Measurements from ENCODE around the gene PCSK2. TPM values are rescaled to one million over a fixed set of nuclear protein-coding genes. Genes with fewer than 3 reads are reported as not detected.

Gene PCSK2
- polyA plus RNA-seq, 1 donor = 2.8 TPM

DNA sequence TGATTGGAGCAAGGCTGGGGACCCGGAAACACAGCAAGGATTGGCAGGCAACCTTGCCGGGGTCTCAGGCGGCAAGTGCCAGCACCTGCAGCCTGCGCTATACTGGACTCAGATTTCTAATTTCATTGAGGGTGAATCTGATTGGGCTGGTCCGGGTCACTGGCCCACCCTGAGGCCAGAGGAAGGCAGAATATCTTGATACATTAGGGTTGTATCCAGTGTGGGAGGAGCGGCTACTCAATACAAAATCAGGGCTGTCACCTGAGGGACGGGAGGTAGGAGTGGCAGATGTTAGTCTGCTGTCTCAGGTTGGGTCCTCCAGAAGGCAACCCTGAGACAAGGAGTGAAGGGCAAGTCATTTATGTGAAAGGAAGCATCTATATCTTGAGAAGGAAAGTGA is 263.7 kb downstream of the PCSK2 start:
- WGBS (ENCODE audit: insufficient coverage, low lambda C conversion rate) = no CpG with 5 or more reads among the region's 7 CpGs
- DNase-seq = no peak

DNA sequence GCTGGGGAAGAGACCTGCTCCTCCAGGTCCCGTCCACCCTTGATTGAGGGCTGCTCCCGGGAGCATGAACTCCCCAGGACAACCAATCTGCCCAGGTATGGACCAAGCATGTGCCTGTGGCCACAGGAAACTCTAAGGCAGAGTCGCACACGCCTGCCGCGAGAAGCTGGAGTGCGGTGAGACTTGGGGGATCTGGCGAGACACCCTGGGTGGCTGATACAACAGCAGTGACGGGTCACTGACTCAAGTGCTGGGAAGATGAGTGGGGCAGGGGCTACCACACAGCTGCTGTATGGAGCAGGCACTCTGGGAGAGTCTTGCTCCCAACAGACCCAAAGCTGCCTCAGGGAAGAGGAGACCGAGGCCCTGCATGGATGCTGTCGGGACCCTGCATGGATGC is 264.2 kb downstream of the PCSK2 start:
- Histone ChIP-seq H3K4me1 (ENCODE audit: control insufficient read depth, insufficient read depth, low read length) (no peaks in the 10 kb centered on the region), H3K27me3 (ENCODE audit: control insufficient read depth, insufficient read depth, low read length) (peaks cover 4% of the 10 kb centered on the region), H3K4me3 (ENCODE audit: low read length) (no peak overlapping the region), H3K9me3 (ENCODE audit: control insufficient read depth, low read depth, low read length) (no peaks in the 10 kb centered on the region), H3K36me3 (ENCODE audit: control insufficient read depth, insufficient read depth, low read length) (no peaks in the 10 kb centered on the region), H3K27ac (ENCODE audit: low read length) (no peak overlapping the region)
- WGBS (ENCODE audit: insufficient coverage, low lambda C conversion rate) = no CpG with 5 or more reads among the region's 11 CpGs
- no peak for DNase-seq

More for the DNA sequence above, 263.7 kb downstream of the PCSK2 start:
- Histone ChIP-seq H3K4me3 (ENCODE audit: low read length) (no peak overlapping the region), H3K27me3 (ENCODE audit: control insufficient read depth, insufficient read depth, low read length) (peaks cover 4% of the 10 kb centered on the region), H3K27ac (ENCODE audit: low read length) (no peak overlapping the region), H3K4me1 (ENCODE audit: control insufficient read depth, insufficient read depth, low read length) (no peaks in the 10 kb centered on the region), H3K36me3 (ENCODE audit: control insufficient read depth, insufficient read depth, low read length) (no peaks in the 10 kb centered on the region), H3K9me3 (ENCODE audit: control insufficient read depth, low read depth, low read length) (no peaks in the 10 kb centered on the region)

DNA sequence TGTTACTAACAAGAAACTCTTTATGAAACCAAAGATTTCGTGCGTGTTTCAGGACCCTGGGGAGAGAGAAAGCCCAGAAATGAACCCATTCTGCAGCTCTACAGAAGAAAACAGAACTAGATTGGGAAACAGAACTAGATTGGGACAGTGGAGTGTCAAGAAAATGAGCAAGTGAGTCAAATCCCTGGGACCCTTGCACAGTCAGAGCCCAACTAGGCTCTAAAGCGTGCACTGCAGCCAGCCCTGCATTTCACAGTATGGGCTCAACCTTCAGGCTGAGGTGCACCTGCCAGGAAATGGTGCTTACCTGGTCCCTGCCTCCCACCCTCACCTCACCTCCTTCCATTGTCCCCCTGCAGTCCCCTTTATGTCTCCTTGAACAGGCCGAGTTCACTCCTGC is 264.6 kb downstream of the PCSK2 start:
- Histone ChIP-seq H3K9me3 (ENCODE audit: control insufficient read depth, low read depth, low read length) (no peaks in the 10 kb centered on the region), H3K4me1 (ENCODE audit: control insufficient read depth, insufficient read depth, low read length) (no peaks in the 10 kb centered on the region), H3K36me3 (ENCODE audit: control insufficient read depth, insufficient read depth, low read length) (no peaks in the 10 kb centered on the region), H3K27me3 (ENCODE audit: control insufficient read depth, insufficient read depth, low read length) (peaks cover 4% of the 10 kb centered on the region), H3K4me3 (ENCODE audit: low read length) (no peak overlapping the region), H3K27ac (ENCODE audit: low read length) (no peak overlapping the region)
- no peak for DNase-seq
- WGBS (ENCODE audit: insufficient coverage, low lambda C conversion rate) = no CpG with 5 or more reads among the region's 4 CpGs

DNA sequence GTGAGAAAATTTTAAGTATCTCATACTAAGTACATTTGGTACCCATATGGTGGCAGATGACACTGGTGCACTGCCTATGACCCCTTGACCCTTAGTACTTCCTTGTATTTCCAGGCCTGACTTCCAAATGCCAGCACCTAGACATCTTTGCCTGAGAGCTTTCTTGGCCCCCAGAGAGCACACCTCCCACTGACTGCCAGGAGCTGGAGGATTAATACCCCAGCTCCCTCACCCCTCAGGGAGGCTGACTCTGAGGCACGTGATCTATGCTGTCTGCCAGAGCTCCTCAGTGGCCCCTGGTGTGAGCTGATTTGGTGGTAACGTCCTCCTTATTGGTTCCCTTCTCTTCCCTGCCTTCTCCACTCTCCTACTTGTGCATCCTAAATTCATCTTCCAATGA is 266.3 kb downstream of the PCSK2 start:
- no CpG with 5 or more reads among the region's 2 CpGs for WGBS (ENCODE audit: insufficient coverage, low lambda C conversion rate)
- no peak overlapping the region for H3K27ac ChIP-seq (ENCODE audit: low read length)
- DNase-seq = no peak
- no peaks in the 10 kb centered on the region for H3K9me3 ChIP-seq (ENCODE audit: control insufficient read depth, low read depth, low read length)
- H3K4me3 ChIP-seq (ENCODE audit: low read length) = no peak overlapping the region
- H3K4me1 ChIP-seq (ENCODE audit: control insufficient read depth, insufficient read depth, low read length) = no peaks in the 10 kb centered on the region
- H3K36me3 ChIP-seq (ENCODE audit: control insufficient read depth, insufficient read depth, low read length) = no peaks in the 10 kb centered on the region
- peaks cover 2% of the 10 kb centered on the region for H3K27me3 ChIP-seq (ENCODE audit: control insufficient read depth, insufficient read depth, low read length)

DNA sequence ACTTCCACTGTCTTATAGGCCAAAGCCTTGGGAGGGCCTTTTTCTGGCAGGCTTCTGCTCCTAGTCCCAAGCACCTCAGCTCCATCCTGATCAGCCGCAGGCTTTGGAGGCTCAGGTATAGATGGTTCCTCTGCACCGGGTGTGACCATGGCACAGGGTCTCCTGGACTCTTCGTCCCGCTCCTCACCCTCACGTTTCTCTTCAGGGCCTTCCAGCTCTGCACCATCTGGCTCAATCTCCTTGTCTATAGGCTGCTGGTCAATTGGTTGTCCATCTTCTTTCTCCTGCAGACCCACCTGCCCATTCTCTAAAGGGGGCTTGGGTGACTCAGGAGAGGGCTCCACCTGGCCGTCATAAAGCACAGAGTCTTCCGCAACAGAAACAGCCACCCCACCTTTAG is 267.4 kb downstream of the PCSK2 start:
- DNase-seq = no peak
- Histone ChIP-seq H3K36me3 (ENCODE audit: control insufficient read depth, insufficient read depth, low read length) (no peaks in the 10 kb centered on the region), H3K27ac (ENCODE audit: low read length) (no peak overlapping the region), H3K27me3 (ENCODE audit: control insufficient read depth, insufficient read depth, low read length) (peaks cover 2% of the 10 kb centered on the region), H3K9me3 (ENCODE audit: control insufficient read depth, low read depth, low read length) (no peaks in the 10 kb centered on the region), H3K4me3 (ENCODE audit: low read length) (no peak overlapping the region), H3K4me1 (ENCODE audit: control insufficient read depth, insufficient read depth, low read length) (no peaks in the 10 kb centered on the region)
- no CpG with 5 or more reads among the region's 7 CpGs for WGBS (ENCODE audit: insufficient coverage, low lambda C conversion rate)

DNA sequence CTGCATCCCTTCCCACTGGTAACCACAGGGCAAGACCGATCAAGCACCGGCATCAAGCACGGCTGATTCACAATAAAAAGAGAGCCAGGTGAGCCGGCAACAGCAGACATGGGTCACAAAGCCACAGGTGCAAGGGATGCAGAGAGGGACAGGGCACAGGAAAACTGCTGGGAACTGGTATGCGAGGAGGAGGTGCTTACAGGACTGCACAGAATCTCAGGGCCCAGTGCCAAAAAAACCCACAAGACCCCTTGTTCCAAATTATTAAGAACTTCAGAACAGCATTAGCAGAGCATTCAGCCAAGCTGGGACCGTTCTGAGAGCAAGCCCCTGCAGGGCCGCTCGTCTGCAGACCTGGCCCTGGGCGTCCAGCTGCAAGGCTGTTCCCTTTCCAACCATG is 269.0 kb downstream of the PCSK2 start:
- no peaks in the 10 kb centered on the region for H3K4me1 ChIP-seq (ENCODE audit: control insufficient read depth, insufficient read depth, low read length)
- DNase-seq = no peak
- no peaks in the 10 kb centered on the region for H3K9me3 ChIP-seq (ENCODE audit: control insufficient read depth, low read depth, low read length)
- H3K36me3 ChIP-seq (ENCODE audit: control insufficient read depth, insufficient read depth, low read length) = no peaks in the 10 kb centered on the region
- H3K27me3 ChIP-seq (ENCODE audit: control insufficient read depth, insufficient read depth, low read length) = peaks cover 2% of the 10 kb centered on the region
- H3K4me3 ChIP-seq (ENCODE audit: low read length) = no peak overlapping the region
- no CpG with 5 or more reads among the region's 9 CpGs for WGBS (ENCODE audit: insufficient coverage, low lambda C conversion rate)
- no peak overlapping the region for H3K27ac ChIP-seq (ENCODE audit: low read length)

DNA sequence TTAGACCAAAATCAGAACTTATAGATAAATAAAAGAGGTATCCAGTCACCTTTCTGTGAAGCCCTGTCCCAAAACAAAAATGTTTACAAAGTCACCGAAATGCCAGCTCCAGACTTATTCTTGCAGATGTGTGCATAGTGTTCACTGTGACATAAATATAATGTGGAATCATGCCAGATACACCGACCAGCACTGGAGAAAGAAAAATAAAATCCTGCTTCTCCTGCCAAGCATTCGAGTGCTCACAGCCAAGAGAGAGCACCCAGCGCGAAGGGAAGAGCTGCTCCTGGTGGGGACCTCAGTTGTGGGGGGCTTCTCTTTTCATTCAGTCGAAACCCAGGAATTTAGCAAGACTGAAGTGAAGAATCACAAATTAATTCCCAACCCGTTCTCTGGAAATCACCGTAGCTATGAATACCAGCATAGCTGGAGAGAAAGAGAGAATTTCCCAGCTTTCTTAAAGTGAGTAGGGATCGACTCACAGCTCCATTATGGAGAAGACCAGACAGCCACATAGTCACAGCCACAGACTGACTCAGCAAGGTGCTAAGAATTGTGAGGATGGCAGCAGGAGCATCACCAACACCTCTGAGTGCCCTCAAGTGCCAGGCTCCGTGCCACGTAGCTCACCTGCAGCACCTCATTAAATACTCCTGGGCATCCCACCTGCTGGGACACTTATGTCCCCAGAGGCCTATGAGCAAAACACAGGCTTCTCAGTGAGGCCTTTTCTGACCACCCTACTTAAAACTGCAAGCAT is 271.2 kb downstream of the PCSK2 start:
- WGBS (ENCODE audit: insufficient coverage, low lambda C conversion rate) = no CpG with 5 or more reads among the region's 11 CpGs

DNA sequence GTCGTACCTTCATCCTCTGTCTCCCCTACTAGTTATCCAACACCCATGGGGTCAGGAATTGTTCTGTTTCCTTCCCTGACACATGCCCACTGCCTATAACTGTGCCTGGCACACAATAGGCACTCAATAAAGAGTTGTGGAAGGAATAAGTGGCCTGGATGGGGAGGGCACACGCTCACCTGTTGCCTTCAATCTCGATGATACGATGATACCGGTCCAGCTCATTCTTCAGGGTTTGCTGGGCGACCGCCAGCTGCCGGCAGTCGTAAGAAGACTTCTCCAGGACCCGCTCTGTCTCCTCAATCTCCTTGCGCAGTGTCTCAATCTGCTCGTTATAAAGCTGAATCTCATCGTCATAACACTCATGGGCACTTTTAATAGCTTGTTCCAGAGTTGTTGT is 271.8 kb downstream of the PCSK2 start:
- 100% methylated on average over 2 of the region's 13 CpGs for WGBS (ENCODE audit: insufficient coverage, low lambda C conversion rate)
- H3K4me3 ChIP-seq (ENCODE audit: low read length) = no peak overlapping the region
- no peaks in the 10 kb centered on the region for H3K4me1 ChIP-seq (ENCODE audit: control insufficient read depth, insufficient read depth, low read length)
- DNase-seq = no peak
- no peaks in the 10 kb centered on the region for H3K9me3 ChIP-seq (ENCODE audit: control insufficient read depth, low read depth, low read length)
- peaks cover 2% of the 10 kb centered on the region for H3K27me3 ChIP-seq (ENCODE audit: control insufficient read depth, insufficient read depth, low read length)
- H3K36me3 ChIP-seq (ENCODE audit: control insufficient read depth, insufficient read depth, low read length) = no peaks in the 10 kb centered on the region
- no peak overlapping the region for H3K27ac ChIP-seq (ENCODE audit: low read length)

More for the DNA sequence above, 271.2 kb downstream of the PCSK2 start:
- Histone ChIP-seq H3K27ac (ENCODE audit: low read length) (no peak overlapping the region), H3K4me1 (ENCODE audit: control insufficient read depth, insufficient read depth, low read length) (no peaks in the 10 kb centered on the region), H3K36me3 (ENCODE audit: control insufficient read depth, insufficient read depth, low read length) (no peaks in the 10 kb centered on the region), H3K4me3 (ENCODE audit: low read length) (no peak overlapping the region), H3K9me3 (ENCODE audit: control insufficient read depth, low read depth, low read length) (no peaks in the 10 kb centered on the region), H3K27me3 (ENCODE audit: control insufficient read depth, insufficient read depth, low read length) (peaks cover 2% of the 10 kb centered on the region)
- no peak for DNase-seq

DNA sequence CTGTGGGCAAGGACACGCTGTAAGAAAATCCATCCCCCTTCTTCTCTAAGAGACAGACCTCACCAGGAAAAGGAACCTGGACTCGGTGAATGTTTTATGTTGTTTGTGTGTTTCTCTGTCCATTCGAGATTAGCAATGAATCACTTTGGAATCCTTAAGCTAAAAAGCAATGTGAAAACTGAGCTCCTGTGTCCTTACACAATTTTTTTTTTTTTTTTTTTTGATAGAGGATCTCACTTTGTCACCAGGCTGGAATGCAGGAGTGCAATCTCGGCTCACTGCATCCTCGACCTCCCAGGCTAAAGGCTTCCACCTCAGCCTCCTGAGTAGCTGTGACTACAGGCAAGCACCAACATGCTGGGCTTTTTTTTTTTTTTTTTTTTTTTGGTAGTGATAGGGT is 272.2 kb downstream of the PCSK2 start:
- Histone ChIP-seq H3K27ac (ENCODE audit: low read length) (no peak overlapping the region), H3K4me1 (ENCODE audit: control insufficient read depth, insufficient read depth, low read length) (no peaks in the 10 kb centered on the region), H3K9me3 (ENCODE audit: control insufficient read depth, low read depth, low read length) (no peaks in the 10 kb centered on the region), H3K27me3 (ENCODE audit: control insufficient read depth, insufficient read depth, low read length) (peaks cover 2% of the 10 kb centered on the region), H3K4me3 (ENCODE audit: low read length) (no peak overlapping the region), H3K36me3 (ENCODE audit: control insufficient read depth, insufficient read depth, low read length) (no peaks in the 10 kb centered on the region)
- 100% methylated on average over 1 of the region's 5 CpGs for WGBS (ENCODE audit: insufficient coverage, low lambda C conversion rate)
- no peak for DNase-seq

DNA sequence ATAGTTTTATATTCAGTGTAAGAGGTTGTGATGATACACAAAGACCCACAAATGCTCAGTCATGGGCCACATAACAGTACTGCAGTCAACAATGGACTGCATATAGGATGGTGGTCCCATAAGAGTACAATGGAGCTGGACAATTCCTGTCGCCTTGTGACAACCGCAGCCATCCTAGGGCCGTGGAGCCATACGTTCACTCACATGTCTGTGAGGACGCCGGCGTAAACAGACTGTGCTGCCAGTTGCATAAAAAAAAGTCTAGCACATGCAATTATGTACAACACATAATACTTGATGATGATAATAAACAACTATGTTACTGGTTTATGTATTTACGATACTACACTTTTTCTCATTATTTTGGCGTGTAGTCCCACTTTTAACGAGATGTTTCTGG is 273.4 kb downstream of the PCSK2 start:
- Histone ChIP-seq H3K27me3 (ENCODE audit: control insufficient read depth, insufficient read depth, low read length) (no peaks in the 10 kb centered on the region), H3K9me3 (ENCODE audit: control insufficient read depth, low read depth, low read length) (no peaks in the 10 kb centered on the region), H3K36me3 (ENCODE audit: control insufficient read depth, insufficient read depth, low read length) (no peaks in the 10 kb centered on the region), H3K4me1 (ENCODE audit: control insufficient read depth, insufficient read depth, low read length) (peaks cover 3% of the 10 kb centered on the region), H3K27ac (ENCODE audit: low read length) (no peak overlapping the region), H3K4me3 (ENCODE audit: low read length) (no peak overlapping the region)
- DNase-seq = no peak
- WGBS (ENCODE audit: insufficient coverage, low lambda C conversion rate) = 100% methylated on average over 6 of the region's 10 CpGs

DNA sequence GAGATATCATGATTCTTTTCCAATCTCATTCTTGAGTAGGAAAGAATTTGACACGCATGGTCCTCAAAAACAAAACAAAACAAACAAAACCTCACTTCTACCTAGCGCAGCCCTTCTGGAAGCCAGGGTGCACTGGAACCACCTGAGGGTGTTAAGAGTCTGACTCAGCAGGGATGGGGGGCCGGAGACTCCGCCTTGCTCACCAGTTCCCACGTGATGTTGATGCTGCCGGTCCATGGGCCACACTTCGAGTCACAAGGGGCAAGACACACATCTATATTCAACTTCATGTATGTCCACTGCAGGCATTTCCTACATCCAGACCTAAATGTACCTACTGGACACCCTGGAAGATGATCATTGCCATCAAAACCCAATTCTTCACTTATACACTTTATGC is 274.0 kb downstream of the PCSK2 start:
- WGBS (ENCODE audit: insufficient coverage, low lambda C conversion rate) = 100% methylated on average over 1 of the region's 7 CpGs
- no peak for DNase-seq
- H3K36me3 ChIP-seq (ENCODE audit: control insufficient read depth, insufficient read depth, low read length) = no peaks in the 10 kb centered on the region
- no peaks in the 10 kb centered on the region for H3K27me3 ChIP-seq (ENCODE audit: control insufficient read depth, insufficient read depth, low read length)
- H3K4me3 ChIP-seq (ENCODE audit: low read length) = no peak overlapping the region
- no peaks in the 10 kb centered on the region for H3K9me3 ChIP-seq (ENCODE audit: control insufficient read depth, low read depth, low read length)
- H3K4me1 ChIP-seq (ENCODE audit: control insufficient read depth, insufficient read depth, low read length) = peaks cover 4% of the 10 kb centered on the region
- no peak overlapping the region for H3K27ac ChIP-seq (ENCODE audit: low read length)

All from large intestine (tissue), 3 donors.